Measurements from ENCODE around the gene SPDYE8.
"Not testable (repeated sequence)": the region's sequence is repeated elsewhere in the genome, so short reads cannot be mapped to it uniquely, and the experiment has no call there.

Gene SPDYE8

GRCh38 chr7:73029666-73030065 is at the start of gene SPDYE8:
Gene SPDYE8, minus strand, starts transcription at chr7:73029766. Its CDS starts 1,800 bp downstream, at chr7:73027966.
- DNase-seq: not testable (repeated sequence)

GRCh38 chr7:73057811-73058210 is 28.2 kb upstream of the SPDYE8 start, which contains the start of gene SPDYE11:
Gene SPDYE11, minus strand, starts transcription at chr7:73057911. Its CDS starts 1,800 bp downstream, at chr7:73056111.
- DNase-seq: not testable (repeated sequence)

GRCh38 chr7:73006491-73006890 is 23.1 kb downstream of the SPDYE8 start:
- not testable (repeated sequence) for DNase-seq

GRCh38 chr7:73005693-73006447 is 23.7 kb downstream of the SPDYE8 start:
- DNase-seq: peak; percentile 94

GRCh38 chr7:73005356-73005692 is 24.2 kb downstream of the SPDYE8 start:
- DNase-seq: peak; percentile 76

GRCh38 chr7:72997887-72998468 is 31.6 kb downstream of the SPDYE8 start:
- DNase-seq: not testable (repeated sequence)

GRCh38 chr7:72997447-72997846 is 32.1 kb downstream of the SPDYE8 start:
- DNase-seq: not testable (repeated sequence)

- not testable (repeated sequence) for DNase-seq
Observed at GRCh38 chr7:72995484-72995883, 34.1 kb downstream of the SPDYE8 start.

GRCh38 chr7:72990146-72990913 is 39.2 kb downstream of the SPDYE8 start:
- not testable (repeated sequence) for DNase-seq

- not testable (repeated sequence) for DNase-seq
Observed at GRCh38 chr7:72982084-72982483, 47.5 kb downstream of the SPDYE8 start.

GRCh38 chr7:72980382-72980781 is 49.2 kb downstream of the SPDYE8 start:
- DNase-seq: not testable (repeated sequence)

- DNase-seq: not testable (repeated sequence)
Observed at GRCh38 chr7:72976434-72976833, 53.1 kb downstream of the SPDYE8 start.

- not testable (repeated sequence) for DNase-seq
Observed at GRCh38 chr7:72975656-72976286, 53.8 kb downstream of the SPDYE8 start.

- DNase-seq: not testable (repeated sequence)
Observed at GRCh38 chr7:72974781-72975180, 54.8 kb downstream of the SPDYE8 start.

- DNase-seq: not testable (repeated sequence)
Observed at GRCh38 chr7:72971505-72971904, 58.1 kb downstream of the SPDYE8 start.

Measured in CD4-positive, alpha-beta T cell treated with Interleukin-10 for 1 hour (primary cell).